Activated naive CD8-positive, alpha-beta T cell treated with anti-CD3 and anti-CD28 coated beads, Interleukin-2, amount 50 U/mL, for 24 hours (primary cell): ENCODE measurements around the gene TMED3.

ENCODE experiments used
- ATAC-seq: fragments of 150-1000 bp; cut with Tn5 transposase; one replicate; pipeline ENCODE4 v1.10.0; 2021
- DNase-seq: peaks from one replicate; pipeline ENCODE4 v3.0.0; 2021
- H3K27ac Mint-ChIP-seq: one replicate; pipeline ENCODE4 v1.8.0; 2021; ENCODE audit warnings: mild to moderate bottlenecking, mixed read lengths
- H3K27me3 Mint-ChIP-seq: one replicate; pipeline ENCODE4 v1.8.0; 2021; ENCODE audit warnings: mixed read lengths
- H3K36me3 Mint-ChIP-seq: one replicate; pipeline ENCODE4 v1.8.0; 2021; ENCODE audit warnings: low read depth, mixed read lengths
- H3K4me1 Mint-ChIP-seq: one replicate; pipeline ENCODE4 v1.8.0; 2021; ENCODE audit warnings: mixed read lengths
- H3K4me3 Mint-ChIP-seq: one replicate; pipeline ENCODE4 v1.8.0; 2021; ENCODE audit warnings: mild to moderate bottlenecking, moderate library complexity, mixed read lengths
- H3K9me3 Mint-ChIP-seq: one replicate; pipeline ENCODE4 v1.8.0; 2021; ENCODE audit warnings: mixed read lengths

Gene TMED3

GRCh38 chr15:79339588-79340314 is 28.8 kb downstream of the TMED3 start:
- ATAC-seq, result no peak
- Mint-ChIP-seq H3K4me3 (no peak overlapping the region), H3K27me3 (no peaks in the 10 kb centered on the region), H3K9me3 (no peaks in the 10 kb centered on the region), H3K27ac (no peak overlapping the region), H3K36me3 (no peaks in the 10 kb centered on the region), H3K4me1 (no peaks in the 10 kb centered on the region)
- no peak for DNase-seq

DNA sequence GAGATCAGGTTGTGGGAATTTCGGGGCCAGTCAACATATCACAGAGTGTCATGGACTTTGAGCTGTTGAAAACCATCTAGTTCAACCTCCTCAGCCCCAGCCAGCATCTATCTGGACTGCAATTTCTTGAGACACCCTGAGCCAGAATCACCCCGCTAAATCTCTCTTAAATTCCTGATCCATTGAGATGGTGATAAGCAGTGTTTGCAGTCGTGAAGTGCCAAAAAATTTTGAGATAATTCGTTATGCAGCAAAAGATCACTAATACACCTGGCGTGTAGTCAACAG is 29.3 kb downstream of the TMED3 start:
- peaks cover 1% of the 10 kb centered on the region for H3K36me3 Mint-ChIP-seq
- H3K27me3 Mint-ChIP-seq, result no peaks in the 10 kb centered on the region
- ATAC-seq, result no peak
- DNase-seq, result no peak
- no peak overlapping the region for H3K27ac Mint-ChIP-seq
- H3K4me1 Mint-ChIP-seq, result no peaks in the 10 kb centered on the region
- no peak overlapping the region for H3K4me3 Mint-ChIP-seq
- no peaks in the 10 kb centered on the region for H3K9me3 Mint-ChIP-seq

DNA sequence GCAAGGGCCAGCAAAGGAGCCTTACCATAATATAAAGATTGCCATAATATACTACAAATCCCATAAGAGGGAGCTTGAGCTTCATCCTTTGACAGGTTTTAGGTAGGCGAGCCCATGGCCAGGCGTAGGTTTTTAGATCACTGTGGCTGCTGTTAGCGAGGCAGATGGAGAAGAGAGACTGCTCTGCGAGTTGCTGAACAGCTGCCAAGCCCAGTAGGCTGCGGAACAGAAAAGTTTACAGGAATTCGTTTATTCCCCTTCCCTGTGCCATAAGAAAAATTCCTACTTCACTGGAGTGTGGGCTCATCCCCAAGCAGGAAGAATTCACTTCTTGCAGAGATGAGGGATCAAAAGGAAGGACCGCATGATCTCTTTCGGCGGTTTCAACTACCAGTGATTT is 30.5 kb downstream of the TMED3 start:
- ATAC-seq (no peak), DNase-seq (no peak)
- Mint-ChIP-seq H3K27me3 (no peaks in the 10 kb centered on the region), H3K4me3 (no peak overlapping the region), H3K27ac (no peak overlapping the region), H3K4me1 (no peaks in the 10 kb centered on the region), H3K36me3 (peaks cover 9% of the 10 kb centered on the region), H3K9me3 (no peaks in the 10 kb centered on the region)

GRCh38 chr15:79349525-79349924 is 38.6 kb downstream of the TMED3 start:
- Mint-ChIP-seq H3K27ac (no peak overlapping the region), H3K4me1 (no peaks in the 10 kb centered on the region), H3K36me3 (peaks cover 11% of the 10 kb centered on the region), H3K27me3 (no peaks in the 10 kb centered on the region), H3K4me3 (no peak overlapping the region), H3K9me3 (no peaks in the 10 kb centered on the region)
- no peak for DNase-seq
- no peak for ATAC-seq

DNA sequence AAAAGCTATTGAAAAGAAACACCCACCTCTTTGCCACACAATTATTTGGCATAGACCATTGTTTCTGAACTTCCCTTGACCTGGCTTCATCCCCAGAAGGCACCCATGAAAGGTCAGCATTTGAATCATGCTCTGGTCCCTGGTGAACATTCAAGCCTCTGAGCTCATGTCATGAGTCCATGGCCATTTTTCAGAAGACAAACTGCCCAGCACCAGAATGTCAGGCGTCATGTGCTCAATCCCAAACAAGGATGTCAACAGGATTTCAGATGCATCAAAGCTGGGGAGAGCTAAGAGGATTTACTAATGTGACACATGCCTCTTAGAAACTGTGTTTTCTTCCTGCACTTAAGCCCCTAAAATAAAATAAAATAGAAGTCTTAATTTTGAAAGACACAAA is 41.3 kb downstream of the TMED3 start:
- H3K4me3 Mint-ChIP-seq, result no peak overlapping the region
- no peak overlapping the region for H3K27ac Mint-ChIP-seq
- no peaks in the 10 kb centered on the region for H3K27me3 Mint-ChIP-seq
- no peak for DNase-seq
- H3K4me1 Mint-ChIP-seq, result no peaks in the 10 kb centered on the region
- no peak for ATAC-seq
- no peaks in the 10 kb centered on the region for H3K9me3 Mint-ChIP-seq
- peaks cover 2% of the 10 kb centered on the region for H3K36me3 Mint-ChIP-seq

DNA sequence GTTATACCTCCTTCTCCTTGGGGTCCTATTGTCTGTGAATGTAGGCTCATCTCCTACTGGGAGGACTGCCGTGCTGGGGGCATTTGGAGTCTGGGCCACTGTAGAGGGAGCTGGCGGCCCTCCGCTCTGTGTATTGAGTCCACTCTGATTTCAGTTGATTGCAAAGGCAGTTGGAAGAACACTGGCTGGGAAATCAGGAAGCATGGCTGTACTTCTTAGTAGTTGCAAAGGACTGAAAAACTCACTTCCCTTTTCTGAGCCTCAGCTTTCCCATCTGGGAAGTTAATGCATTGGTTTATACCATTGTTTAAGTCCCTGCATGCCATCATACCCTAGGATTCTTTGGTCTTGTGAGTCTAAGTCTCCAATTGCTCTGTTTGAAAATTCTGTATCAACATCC is 46.7 kb downstream of the TMED3 start:
- no peaks in the 10 kb centered on the region for H3K4me1 Mint-ChIP-seq
- H3K27me3 Mint-ChIP-seq, result no peaks in the 10 kb centered on the region
- H3K27ac Mint-ChIP-seq, result no peak overlapping the region
- ATAC-seq (no peak), DNase-seq (no peak)
- peaks cover 13% of the 10 kb centered on the region for H3K36me3 Mint-ChIP-seq
- no peak overlapping the region for H3K4me3 Mint-ChIP-seq
- no peaks in the 10 kb centered on the region for H3K9me3 Mint-ChIP-seq

DNA sequence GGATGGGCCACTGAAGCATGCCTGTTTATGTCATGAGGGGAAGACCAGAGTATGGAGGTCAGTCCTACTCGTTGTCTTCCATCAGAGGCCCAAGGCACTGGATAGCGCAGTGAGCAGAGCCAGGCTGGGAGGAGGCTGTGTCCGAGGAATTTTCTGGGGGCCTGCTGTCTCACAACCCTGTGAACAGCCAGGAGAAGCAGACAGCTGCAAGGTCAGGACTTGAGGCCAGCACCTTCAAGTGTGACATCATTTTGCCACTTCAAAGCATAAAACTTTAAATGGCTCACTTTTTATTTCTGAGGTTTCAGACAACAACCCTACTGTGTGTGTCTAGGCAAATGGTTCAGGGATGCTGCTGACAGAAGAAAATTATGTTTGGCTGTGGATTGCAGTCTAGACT is 47.2 kb downstream of the TMED3 start:
- DNase-seq, result no peak
- Mint-ChIP-seq H3K9me3 (no peaks in the 10 kb centered on the region), H3K27ac (no peak overlapping the region), H3K4me1 (no peaks in the 10 kb centered on the region), H3K4me3 (no peak overlapping the region), H3K36me3 (peaks cover 13% of the 10 kb centered on the region), H3K27me3 (no peaks in the 10 kb centered on the region)
- no peak for ATAC-seq

- Mint-ChIP-seq H3K9me3 (no peaks in the 10 kb centered on the region), H3K27ac (no peak overlapping the region)
Observed at GRCh38 chr15:79364571-79365240, 53.8 kb downstream of the TMED3 start.

GRCh38 chr15:79365765-79366164 is 54.9 kb downstream of the TMED3 start:
- Mint-ChIP-seq H3K4me3 (no peak overlapping the region), H3K4me1 (no peaks in the 10 kb centered on the region), H3K27me3 (no peaks in the 10 kb centered on the region), H3K27ac (no peak overlapping the region), H3K9me3 (no peaks in the 10 kb centered on the region), H3K36me3 (peaks cover 2% of the 10 kb centered on the region)
- no peak for DNase-seq
- ATAC-seq, result no peak

More at GRCh38 chr15:79364571-79365240, 53.8 kb downstream of the TMED3 start:
- DNase-seq (no peak), ATAC-seq (no peak)
- no peaks in the 10 kb centered on the region for H3K4me1 Mint-ChIP-seq
- peaks cover 6% of the 10 kb centered on the region for H3K36me3 Mint-ChIP-seq
- no peaks in the 10 kb centered on the region for H3K27me3 Mint-ChIP-seq
- no peak overlapping the region for H3K4me3 Mint-ChIP-seq

DNA sequence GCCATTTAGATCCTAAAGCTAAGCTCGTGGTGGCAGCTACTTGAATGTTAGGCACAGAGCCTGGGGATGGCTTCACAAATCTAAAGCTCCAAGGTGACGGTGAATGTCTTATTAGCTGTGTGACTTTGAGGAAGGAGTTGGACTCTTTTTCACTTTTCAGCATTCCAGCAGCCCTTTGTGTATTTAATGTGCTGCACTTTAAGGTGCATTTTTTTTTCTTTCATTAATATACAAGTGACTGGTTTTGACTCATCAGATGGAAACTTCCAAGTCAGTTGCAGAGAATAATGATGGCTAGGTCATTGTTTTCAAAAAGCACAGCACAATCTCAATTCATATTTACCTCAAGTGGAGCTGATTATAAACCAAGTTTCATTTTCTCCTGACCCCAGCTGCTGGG is 55.8 kb downstream of the TMED3 start:
- DNase-seq (no peak), ATAC-seq (no peak)
- Mint-ChIP-seq H3K36me3 (no peaks in the 10 kb centered on the region), H3K4me1 (no peaks in the 10 kb centered on the region), H3K9me3 (no peaks in the 10 kb centered on the region), H3K27ac (no peak overlapping the region), H3K27me3 (no peaks in the 10 kb centered on the region), H3K4me3 (no peak overlapping the region)

DNA sequence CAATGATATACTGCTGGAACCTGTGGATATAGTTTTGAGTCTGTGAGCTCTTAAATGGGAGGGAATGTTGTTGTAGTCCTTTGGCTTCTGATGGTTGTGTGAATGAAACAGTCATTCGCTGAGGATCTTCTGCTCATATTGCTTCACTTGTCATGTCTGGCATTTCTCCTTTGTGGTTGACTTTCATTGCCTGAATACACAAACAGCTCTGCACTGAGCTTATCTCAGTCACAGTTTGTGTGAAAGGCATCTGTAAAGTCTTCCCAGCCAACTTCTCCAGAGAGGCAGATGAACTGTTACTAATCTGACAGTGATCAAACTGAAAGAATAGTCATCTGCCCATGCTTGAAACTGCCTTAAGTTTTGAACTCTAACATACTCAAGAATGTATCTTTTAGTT is 59.8 kb downstream of the TMED3 start:
- no peak for DNase-seq

DNA sequence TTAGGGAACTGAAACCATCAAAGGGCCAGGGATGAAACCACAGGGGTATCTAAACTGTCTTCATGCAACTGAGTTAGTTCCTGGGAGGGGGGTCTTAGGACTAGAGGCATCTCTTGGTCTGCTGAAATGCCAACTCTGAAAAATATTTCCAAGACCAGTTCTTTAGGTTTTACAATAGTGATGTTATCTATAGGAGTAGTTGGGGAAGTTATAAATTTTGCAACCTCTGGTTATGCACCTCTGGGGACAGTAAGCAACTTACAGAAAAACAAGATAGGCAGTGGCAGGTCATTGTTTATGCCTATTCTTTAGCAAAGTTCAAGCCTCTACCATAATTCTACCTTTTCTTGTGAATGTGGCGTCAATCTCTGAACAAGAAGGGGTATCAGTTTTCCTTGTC is 60.7 kb downstream of the TMED3 start:
- Mint-ChIP-seq H3K4me1 (no peaks in the 10 kb centered on the region), H3K27me3 (no peaks in the 10 kb centered on the region), H3K27ac (no peak overlapping the region), H3K36me3 (no peaks in the 10 kb centered on the region), H3K9me3 (no peaks in the 10 kb centered on the region), H3K4me3 (no peak overlapping the region)
- DNase-seq, result no peak
- ATAC-seq, result no peak

More for the DNA sequence above, 59.8 kb downstream of the TMED3 start:
- no peaks in the 10 kb centered on the region for H3K27me3 Mint-ChIP-seq
- no peak overlapping the region for H3K27ac Mint-ChIP-seq
- no peak overlapping the region for H3K4me3 Mint-ChIP-seq
- no peaks in the 10 kb centered on the region for H3K36me3 Mint-ChIP-seq
- no peaks in the 10 kb centered on the region for H3K4me1 Mint-ChIP-seq
- no peaks in the 10 kb centered on the region for H3K9me3 Mint-ChIP-seq
- no peak for ATAC-seq

- DNase-seq, result no peak
- H3K4me1 Mint-ChIP-seq, result no peaks in the 10 kb centered on the region
Observed at GRCh38 chr15:79372428-79372827, 61.5 kb downstream of the TMED3 start.

More at GRCh38 chr15:79372428-79372827, 61.5 kb downstream of the TMED3 start:
- Mint-ChIP-seq H3K27me3 (no peaks in the 10 kb centered on the region), H3K9me3 (no peaks in the 10 kb centered on the region), H3K36me3 (peaks cover 2% of the 10 kb centered on the region), H3K4me3 (no peak overlapping the region), H3K27ac (no peak overlapping the region)
- ATAC-seq, result no peak
